ENCODE measurements around the gene DPP6. TPM values are rescaled to one million over a fixed set of nuclear protein-coding genes. Genes with fewer than 3 reads are reported as not detected.

The DPP6 gene
- total and polyA plus RNA-seq, 2 donors (not counting 1 experiment from before 2014, with no cell fraction given), result not detected

GRCh38 chr7:154259396-154259795 lies 207.2 kb downstream of the DPP6 start:
- H3K4me1 ChIP-seq (ENCODE audit: control insufficient read depth in 2 of 2, insufficient read depth in 2 of 2, low read length in 2 of 2), result no peaks in the 10 kb centered on the region
- H3K4me3 Mint-ChIP-seq, result no peak overlapping the region
- H4K20me1 ChIP-seq (ENCODE audit: control insufficient read depth, insufficient read depth, low read length, poor library complexity, severe bottlenecking), result no peaks in the 10 kb centered on the region
- peaks cover 0 to 11% (median 0%) of the 10 kb centered on the region in 3 donors for H3K9me3 ChIP-seq (ENCODE audit: control extremely low read depth in 1 of 3, control insufficient read depth in 2 of 3, insufficient read depth in 1 of 3, low read length in 2 of 3)
- intact Hi-C loops (cut with micrococcal nuclease), result no loop called here
- TF ChIP-seq CTCF (IDR thresholded peaks at IDR 0.05) (no peak), EZH2 (IDR thresholded peaks at IDR 0.05; ENCODE audit: borderline replicate concordance, insufficient read depth, low read depth, low read length, poor library complexity, severe bottlenecking) (no peak)
- H3K9me3 Mint-ChIP-seq (ENCODE audit: insufficient read depth), result no peaks in the 10 kb centered on the region
- WGBS (ENCODE audit: insufficient coverage), result 55% methylated on average over 2 of the region's 3 CpGs
- ATAC-seq (ENCODE audit: low read depth), result no peak
- ChIA-PET CTCF (no interaction called here), POLR2A (no interaction called here)
- no peaks in the 10 kb centered on the region for H3K27me3 Mint-ChIP-seq
- H3K27ac Mint-ChIP-seq, result no peak overlapping the region
- no peak overlapping the region for H3K4me2 ChIP-seq (replicated peaks; ENCODE audit: low read depth, low read length, poor library complexity, severe bottlenecking)
- H2AFZ ChIP-seq (ENCODE audit: insufficient read depth, low read depth, low read length, poor library complexity, severe bottlenecking), result no peak overlapping the region
- no peaks in the 10 kb centered on the region for H3K4me1 Mint-ChIP-seq
- H3K4me3 ChIP-seq (ENCODE audit: control extremely low read depth in 1 of 5, extremely low read depth in 1 of 5, insufficient read depth in 1 of 5, low read depth in 2 of 5, low read length in 4 of 5), result no peak overlapping the region
- H3K9ac ChIP-seq (ENCODE audit: low read length), result no peak overlapping the region
- no peaks in the 10 kb centered on the region for H3K79me2 ChIP-seq (ENCODE audit: control insufficient read depth, insufficient read depth, low read length)
- no peaks in the 10 kb centered on the region for H3K27me3 ChIP-seq (replicated peaks in 1 of 4; ENCODE audit: control extremely low read depth in 1 of 4, control insufficient read depth in 3 of 4, insufficient read depth in 4 of 4, low read length in 3 of 4)
- no peak for DNase-seq
- no peaks in the 10 kb centered on the region for H3K36me3 ChIP-seq (replicated peaks in 1 of 2; ENCODE audit: control extremely low read depth in 1 of 2, control insufficient read depth in 1 of 2, extremely low read depth in 1 of 2, insufficient read depth in 2 of 2, low read length in 1 of 2)
- H3K27ac ChIP-seq (ENCODE audit: low read length in 2 of 2), result no peak overlapping the region

- Histone ChIP-seq H3K4me3 (ENCODE audit: control extremely low read depth in 1 of 5, extremely low read depth in 1 of 5, insufficient read depth in 1 of 5, low read depth in 2 of 5, low read length in 4 of 5) (no peak overlapping the region), H3K27me3 (replicated peaks in 1 of 4; ENCODE audit: control extremely low read depth in 1 of 4, control insufficient read depth in 3 of 4, insufficient read depth in 4 of 4, low read length in 3 of 4) (no peaks in the 10 kb centered on the region), H3K4me2 (replicated peaks; ENCODE audit: low read depth, low read length, poor library complexity, severe bottlenecking) (no peak overlapping the region), H3K9me3 (ENCODE audit: control extremely low read depth in 1 of 3, control insufficient read depth in 2 of 3, insufficient read depth in 1 of 3, low read length in 2 of 3) (peaks cover 0 to 11% (median 0%) of the 10 kb centered on the region in 3 donors), H3K9ac (ENCODE audit: low read length) (no peak overlapping the region), H3K27ac (ENCODE audit: low read length in 2 of 2) (no peak overlapping the region), H4K20me1 (ENCODE audit: control insufficient read depth, insufficient read depth, low read length, poor library complexity, severe bottlenecking) (no peaks in the 10 kb centered on the region), H2AFZ (ENCODE audit: insufficient read depth, low read depth, low read length, poor library complexity, severe bottlenecking) (no peak overlapping the region), H3K79me2 (ENCODE audit: control insufficient read depth, insufficient read depth, low read length) (no peaks in the 10 kb centered on the region), H3K36me3 (replicated peaks in 1 of 2; ENCODE audit: control extremely low read depth in 1 of 2, control insufficient read depth in 1 of 2, extremely low read depth in 1 of 2, insufficient read depth in 2 of 2, low read length in 1 of 2) (no peaks in the 10 kb centered on the region), H3K4me1 (ENCODE audit: control insufficient read depth in 2 of 2, insufficient read depth in 2 of 2, low read length in 2 of 2) (no peaks in the 10 kb centered on the region)
- CTCF ChIA-PET, result no interaction called here
- intact Hi-C loops (cut with micrococcal nuclease), result no loop called here
- ATAC-seq (ENCODE audit: low read depth) (no peak), DNase-seq (no peak)
- 72% methylated on average over 7 of the region's 8 CpGs for WGBS (ENCODE audit: insufficient coverage)
- POLR2A ChIA-PET, result no interaction called here
- TF ChIP-seq CTCF (IDR thresholded peaks at IDR 0.05) (no peak), EZH2 (IDR thresholded peaks at IDR 0.05; ENCODE audit: borderline replicate concordance, insufficient read depth, low read depth, low read length, poor library complexity, severe bottlenecking) (no peak)
- H3K27ac Mint-ChIP-seq, result no peak overlapping the region
- peaks cover 11% of the 10 kb centered on the region for H3K9me3 Mint-ChIP-seq (ENCODE audit: insufficient read depth)
- no peaks in the 10 kb centered on the region for H3K4me1 Mint-ChIP-seq
- H3K27me3 Mint-ChIP-seq, result no peaks in the 10 kb centered on the region
- no peak overlapping the region for H3K4me3 Mint-ChIP-seq
These were observed 235.2 kb downstream of the DPP6 start for GRCh38 chr7:154287356-154287755.

Data from B cell (primary cell).